SIG-M5 (cell line): Measurements from ENCODE around the gene NPAS3.

Source experiments
- DNase-seq: peaks from one replicate; lab custom pipeline; 2025; lab: John Stamatoyannopoulos, UW

The NPAS3 gene

DNA sequence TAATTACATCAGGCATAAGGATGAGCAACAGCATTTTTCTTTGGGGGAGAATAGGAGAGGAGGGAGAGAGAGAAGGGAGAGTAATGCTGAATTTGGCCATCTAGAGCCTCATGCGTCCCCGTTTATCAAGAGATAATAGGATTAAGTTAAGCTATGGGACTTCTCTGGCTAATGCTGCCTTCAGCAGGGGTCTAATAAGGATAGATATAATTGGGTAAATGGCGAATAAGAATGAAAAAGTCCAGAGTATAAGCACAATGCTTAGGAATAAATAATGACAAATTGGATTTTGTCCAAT lies 542.2 kb downstream of the NPAS3 start:
- no peak for DNase-seq

DNA sequence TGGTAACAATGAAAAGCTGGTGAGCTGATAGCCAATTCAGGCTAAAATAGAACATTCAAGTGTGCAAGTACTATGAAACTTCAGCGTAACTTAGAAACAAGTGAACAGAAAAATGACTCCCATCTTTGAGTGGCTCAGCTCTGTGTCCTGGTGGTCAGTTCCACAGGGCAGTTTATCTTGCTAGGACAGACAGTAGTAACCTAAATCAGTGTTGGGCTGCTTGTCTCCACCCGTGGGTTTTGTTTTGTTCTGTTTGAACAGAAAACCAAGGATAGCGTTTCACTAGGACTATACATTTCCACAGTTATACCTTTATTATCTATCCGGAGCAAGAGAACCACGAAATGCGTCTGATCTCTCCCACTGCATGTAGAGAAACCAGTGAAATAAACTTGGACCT lies 544.4 kb downstream of the NPAS3 start:
- no peak for DNase-seq

DNA sequence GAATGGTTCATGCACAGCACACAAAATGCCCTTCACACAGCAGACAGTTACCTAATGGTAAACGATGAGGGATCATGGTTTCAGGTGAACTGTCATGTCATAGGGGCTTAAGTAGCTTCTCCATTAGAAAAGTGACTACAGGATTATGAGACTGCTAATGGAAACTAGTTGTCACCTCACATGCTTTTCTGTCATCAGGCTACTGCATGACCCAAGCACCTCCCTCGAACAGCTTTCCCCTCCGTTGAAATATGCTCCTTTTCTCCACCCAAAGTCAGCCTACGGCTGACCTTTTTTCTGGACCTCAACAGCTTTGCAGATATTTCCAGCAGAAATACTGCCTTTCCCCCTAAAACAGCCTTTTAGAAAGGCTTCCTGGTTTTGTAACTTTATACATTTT lies 544.9 kb downstream of the NPAS3 start:
- no peak for DNase-seq

DNA sequence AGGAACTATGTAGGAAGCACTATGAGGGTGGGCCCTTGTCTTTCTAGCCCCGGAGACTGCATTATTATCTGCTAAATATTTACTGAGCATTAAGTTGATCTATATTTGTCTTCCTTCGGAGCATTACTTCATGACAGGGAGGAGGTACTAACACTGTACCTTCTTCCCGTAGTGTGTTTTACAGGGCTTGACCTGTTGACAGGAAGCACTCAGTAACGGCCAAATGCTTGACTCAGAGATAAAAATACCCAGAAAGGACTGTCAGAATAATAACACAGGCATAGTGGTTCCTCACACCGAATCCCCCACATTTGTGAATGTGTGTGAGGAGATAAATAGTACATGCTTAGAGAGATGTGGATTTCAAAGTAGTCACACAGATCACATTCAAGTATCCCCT lies 545.6 kb downstream of the NPAS3 start:
- DNase-seq: no peak

DNA sequence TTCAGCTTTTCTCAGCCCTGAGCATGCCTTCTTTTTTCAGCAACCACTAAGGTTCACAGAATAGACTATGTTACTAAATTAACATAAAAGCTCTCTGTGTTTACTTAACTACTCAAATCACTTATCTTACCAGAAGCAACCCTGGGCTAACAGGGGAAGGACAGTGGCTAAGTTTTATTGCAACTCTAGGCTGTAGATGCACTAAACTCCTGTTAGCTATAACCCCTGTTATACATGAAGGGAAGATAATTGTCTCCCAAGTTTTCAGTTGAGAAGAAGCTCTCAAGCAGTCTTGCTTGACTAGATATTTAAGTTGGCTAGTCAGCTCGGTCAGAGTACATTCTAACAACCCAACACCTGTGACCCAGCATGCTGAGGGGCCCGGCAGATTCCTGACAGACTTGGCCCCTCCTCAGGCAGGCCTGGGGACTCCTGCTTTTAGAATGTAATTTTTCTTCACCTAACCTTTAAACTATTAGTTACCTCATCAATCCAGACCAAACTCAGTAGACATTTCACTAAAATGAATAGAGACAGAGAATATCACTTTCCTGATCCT lies 547.7 kb downstream of the NPAS3 start:
- no peak for DNase-seq

DNA sequence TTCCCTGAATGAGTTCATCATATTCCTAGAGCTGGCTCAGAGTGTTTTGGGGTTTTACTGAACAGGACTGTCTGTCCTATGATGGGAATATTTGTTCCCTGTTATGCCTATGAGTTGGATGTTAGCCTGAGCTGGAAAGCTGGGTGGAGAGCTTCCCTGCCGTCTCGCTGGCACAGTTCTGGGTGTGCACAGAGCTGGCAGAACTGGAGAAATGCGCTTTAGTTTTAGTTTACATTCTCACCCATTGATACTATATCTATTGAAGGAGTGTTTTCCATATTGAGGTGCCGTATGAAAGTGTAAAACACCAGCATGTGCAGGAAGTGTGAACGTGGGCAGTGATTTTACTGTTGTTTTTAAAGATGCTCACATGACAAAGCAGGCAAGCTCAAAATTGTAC lies 549.9 kb downstream of the NPAS3 start:
- DNase-seq: no peak

DNA sequence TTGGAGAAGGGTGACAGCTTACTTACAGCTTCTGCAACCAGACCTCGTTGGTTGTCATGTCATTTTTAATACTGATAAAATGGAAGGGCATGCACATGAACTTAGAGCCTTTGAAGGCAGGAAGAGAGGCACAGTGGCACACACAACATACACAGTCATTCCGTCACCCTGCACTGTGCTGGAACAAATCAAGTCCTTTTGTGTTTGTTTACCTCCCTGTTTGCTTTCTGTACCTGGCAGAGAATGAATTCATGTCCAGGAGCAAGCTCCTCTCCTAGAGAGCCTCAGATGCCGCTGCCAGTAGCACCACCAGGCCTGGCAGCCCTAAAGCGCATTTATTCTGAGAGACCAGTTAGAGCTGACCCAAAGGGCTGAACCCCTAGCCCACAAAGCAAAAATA lies 551.9 kb downstream of the NPAS3 start:
- DNase-seq: no peak

DNA sequence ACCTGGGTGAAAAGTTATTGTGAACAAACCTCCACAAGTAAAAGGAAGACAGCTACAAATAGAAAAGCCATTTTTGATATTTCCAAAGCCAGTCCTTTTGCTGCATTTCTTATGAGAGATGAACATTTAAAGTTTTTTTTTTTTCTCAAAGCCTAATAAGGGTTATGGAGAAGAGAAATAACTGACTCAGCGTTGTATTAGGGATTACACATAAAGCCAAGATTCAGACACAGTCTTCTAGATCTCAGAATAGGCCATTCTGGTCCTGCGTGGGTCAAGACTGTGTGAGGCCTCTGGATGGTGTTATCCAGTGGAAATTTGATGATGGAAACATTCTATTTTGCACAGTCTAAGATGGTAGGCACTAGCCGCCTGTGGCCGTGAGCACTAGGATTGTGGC lies 552.4 kb downstream of the NPAS3 start:
- no peak for DNase-seq

DNA sequence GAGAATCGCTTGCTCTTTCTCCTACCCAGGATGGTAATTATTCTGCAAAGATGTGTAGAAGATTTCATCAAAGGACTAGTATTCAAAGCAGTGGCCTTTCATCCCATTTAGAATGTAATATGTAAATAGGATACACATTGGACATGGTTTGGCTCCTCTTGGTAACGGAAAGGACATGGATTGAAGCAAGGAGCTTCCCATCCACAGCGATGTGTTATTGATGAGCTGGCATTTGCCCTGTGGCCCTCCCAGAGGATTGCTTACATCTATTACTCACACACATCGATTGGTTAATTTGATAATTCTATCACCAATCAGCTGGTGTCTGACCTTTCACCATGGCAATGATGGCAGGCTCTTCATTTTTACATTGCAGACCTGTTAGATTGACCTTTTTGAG lies 553.8 kb downstream of the NPAS3 start:
- no peak for DNase-seq

DNA sequence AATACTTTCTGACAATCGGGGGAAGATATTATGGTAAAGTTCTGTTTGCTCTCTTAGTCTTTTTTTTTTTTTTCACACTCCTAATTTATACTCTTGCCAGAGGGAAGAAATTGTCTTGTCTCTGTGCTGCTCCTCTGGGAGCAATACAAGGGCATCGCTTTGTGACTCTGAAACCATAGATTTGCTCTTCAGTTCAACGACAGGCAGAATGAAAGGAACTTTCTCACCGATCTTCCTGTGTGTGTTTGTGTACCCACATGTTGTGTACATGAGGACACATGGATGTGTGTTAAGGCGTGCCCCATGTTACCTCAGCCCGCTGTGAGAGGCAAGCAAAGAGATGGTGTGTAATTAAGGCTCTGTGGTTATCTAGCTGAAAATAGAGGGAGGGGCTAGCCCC lies 554.6 kb downstream of the NPAS3 start:
- no peak for DNase-seq

DNA sequence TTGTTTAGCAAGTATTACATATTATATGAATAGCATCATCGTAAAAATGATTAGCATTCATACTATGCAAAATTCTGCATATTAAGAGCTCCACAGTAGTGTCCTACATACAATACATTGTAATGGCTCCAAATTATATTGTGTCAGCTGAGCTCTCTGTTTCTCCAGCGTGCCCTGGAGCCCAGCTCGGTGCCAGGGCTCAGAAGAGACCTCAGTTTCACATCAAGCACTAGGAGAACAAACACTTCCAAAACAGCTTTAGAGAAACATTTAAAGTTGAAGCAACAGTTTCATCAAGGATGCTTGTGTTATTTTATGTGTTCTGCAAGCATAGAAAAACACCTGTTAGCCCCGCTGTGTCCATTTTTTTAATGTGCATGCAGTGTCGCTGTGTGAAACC lies 555.3 kb downstream of the NPAS3 start:
- DNase-seq: no peak

DNA sequence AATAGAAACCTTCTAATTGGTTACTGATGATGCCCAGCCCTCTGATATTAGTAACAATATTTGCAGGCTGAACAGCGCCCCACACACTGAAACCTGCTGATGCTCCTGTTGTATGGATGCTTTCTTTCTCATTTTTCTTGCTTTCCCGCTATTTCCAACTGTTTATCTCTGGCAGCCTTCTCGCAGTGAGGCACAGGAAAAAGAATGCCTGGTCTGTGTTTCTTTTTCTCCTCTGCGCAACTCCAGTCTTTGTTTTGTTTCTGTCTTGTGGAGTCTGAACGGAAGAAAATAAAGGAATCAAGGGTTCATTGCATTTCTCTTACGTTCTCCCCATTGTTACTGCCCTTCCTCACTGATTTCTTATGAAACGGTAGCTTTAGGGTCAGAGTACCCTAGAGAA lies 561.0 kb downstream of the NPAS3 start:
- DNase-seq: no peak

DNA sequence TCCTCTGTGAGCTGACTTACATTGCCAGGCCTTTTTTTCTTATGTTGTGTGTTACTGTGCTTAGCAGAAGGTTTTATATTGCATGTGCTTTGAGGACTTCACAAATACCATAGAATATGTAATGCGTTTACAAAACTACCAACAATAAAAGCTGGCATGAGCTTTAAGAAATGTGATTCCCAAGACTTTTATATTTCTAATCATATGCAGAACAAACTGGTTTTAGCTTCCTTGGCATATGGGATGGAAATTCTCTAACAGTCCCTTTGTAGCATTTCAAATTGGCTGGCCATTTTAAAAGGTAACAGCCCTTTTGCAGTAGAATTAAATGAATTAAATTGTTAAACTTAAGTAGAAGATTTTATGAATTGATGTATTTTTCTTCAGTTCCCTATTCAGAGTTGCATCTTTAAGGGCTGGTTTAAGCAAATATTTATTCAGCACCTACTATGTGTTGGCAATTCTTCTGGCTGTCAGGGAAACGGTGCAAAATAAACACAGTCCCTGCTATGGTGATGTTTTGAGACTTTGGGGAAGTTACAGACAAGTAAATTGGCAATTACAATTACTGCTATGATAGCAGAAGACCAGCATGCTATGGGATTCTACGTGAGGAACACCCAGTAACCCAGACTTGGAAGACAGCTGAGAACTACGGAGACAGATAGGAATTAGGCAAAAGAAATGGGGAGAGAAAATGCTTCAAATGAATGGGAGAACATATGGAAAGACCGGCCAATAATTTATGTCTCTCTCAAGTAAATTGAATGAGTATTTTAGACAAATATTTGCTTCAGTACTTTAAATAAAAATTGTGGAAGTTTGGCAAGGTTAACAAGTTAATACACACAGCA lies 565.8 kb downstream of the NPAS3 start:
- DNase-seq: no peak

DNA sequence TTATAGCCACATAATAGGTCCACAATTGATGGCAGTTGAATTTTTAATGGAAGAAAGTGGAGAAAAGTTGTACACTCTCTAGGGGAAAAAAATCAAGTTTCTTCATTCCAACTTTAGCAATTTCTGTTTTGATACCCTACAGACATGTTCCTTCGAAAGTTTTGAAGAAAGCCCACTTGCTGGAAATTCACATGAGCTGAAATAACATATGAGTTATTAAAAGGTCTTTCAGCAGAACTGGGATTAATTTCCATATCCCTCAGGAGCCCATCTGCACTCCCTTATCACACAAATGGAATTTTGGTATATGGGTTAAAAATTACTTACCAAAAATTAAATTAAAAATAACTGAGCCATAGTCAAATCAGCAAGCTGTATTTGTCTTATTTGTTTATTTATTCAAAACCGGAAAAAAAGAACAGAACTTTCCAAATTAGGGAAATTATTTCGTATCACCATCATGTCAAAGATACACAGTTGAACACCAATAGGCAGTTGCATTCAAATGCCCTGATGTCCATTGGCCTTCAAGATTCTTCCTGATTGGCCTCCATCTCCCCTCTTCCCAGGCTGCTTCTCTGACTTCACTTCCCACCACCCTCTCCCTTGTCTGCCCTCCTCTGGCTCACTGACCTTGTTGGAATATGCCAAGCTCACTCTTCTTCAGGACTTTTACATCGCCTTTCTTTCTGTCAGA lies 566.7 kb downstream of the NPAS3 start:
- DNase-seq: no peak

DNA sequence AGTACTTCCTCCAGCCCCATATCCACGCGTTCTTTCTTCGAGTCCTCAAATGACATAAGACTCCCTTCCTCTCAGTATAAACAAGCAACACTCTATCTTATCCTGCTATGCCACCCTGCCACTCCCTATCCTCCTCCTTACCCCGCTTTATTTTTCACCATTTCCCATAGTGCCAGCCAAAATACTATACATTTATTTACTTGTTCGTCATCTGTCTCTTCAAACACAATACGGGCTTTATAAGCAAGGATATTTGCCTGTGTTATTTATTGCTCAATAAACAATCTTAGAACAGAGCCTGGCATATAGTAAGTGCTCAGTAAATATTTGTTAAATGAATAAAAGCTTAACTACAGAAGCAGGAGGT lies 567.3 kb downstream of the NPAS3 start:
- no peak for DNase-seq

DNA sequence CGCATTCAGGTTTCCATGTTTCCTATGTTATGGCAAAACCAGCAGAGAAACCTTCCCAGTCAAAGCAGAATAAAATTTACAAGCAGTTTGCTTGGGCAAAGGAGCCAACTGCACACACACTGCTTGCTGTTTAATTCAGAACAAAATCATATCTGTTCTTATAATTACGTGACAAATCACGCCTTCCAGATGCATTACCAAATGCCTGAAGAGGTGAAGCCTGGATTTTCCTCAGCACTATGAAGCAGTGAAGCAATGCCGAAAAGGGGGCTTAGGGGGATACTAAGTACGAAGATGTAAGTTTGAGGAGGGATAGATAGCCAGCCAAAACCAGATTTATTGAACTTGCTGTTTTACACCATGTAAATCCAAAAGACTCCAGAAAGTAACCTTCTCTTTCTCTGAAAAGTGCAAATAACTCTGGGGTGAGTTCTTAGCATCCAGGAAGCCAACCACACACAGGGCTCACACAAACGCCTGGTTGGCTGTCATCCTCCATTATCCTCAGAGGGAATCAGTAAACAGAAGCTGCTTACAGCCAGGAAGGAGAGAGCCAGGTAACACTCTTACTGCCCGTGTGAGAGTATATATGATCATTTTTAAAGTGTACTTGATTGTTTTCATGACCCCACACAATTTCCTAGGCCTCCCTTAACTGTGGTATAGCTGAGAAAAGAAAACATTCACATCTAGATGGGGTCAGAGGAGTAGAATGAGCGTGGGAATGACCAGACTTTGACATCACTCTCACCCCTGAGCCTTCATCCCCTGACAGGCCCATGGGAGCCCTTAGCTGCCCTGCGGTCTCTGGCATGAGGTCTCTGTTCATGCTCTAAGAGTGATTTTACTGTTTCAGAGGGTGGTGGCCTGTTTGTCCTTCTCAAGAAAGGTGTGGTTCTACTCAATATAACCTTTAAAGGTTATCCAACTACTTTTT lies 569.7 kb downstream of the NPAS3 start:
- no peak for DNase-seq

DNA sequence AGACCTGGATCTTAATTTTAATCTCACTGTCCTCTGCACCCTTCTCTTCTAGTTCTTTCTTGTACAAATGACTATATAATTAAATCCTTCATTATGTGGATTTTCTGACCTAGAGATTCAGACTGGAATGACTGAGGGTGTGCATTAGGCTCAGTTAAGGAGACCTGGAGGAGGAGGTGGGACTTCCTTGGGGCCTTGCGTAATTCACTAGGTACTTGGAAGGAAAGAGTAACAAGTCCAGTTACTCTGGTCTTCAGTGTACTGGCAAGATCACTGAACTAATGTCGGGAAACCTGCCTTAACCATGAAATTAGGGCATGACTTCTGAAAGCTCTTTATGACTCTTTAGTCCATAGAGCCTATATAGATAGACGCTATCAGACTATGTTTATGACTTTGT lies 570.8 kb downstream of the NPAS3 start:
- no peak for DNase-seq

DNA sequence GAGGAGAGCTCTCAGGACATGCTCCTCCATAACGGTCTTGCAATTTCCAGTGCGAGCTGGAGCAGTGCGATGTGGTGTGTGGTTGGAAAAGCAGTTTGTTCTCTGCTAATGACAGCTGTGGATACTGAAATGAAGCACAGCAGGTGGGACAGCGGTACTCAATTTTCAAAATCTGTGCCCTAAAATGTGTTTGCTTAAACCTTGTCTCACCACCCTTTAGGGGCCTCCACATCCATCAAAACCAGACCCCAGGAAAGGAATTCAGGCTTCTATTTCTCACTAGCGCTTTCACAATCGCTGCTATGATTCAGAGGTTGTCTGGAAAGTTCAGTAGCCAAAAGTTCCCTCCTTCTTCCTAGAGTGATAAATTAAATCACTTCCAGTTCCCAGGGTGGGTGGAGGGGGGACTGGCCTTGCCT lies 571.4 kb downstream of the NPAS3 start:
- no peak for DNase-seq

DNA sequence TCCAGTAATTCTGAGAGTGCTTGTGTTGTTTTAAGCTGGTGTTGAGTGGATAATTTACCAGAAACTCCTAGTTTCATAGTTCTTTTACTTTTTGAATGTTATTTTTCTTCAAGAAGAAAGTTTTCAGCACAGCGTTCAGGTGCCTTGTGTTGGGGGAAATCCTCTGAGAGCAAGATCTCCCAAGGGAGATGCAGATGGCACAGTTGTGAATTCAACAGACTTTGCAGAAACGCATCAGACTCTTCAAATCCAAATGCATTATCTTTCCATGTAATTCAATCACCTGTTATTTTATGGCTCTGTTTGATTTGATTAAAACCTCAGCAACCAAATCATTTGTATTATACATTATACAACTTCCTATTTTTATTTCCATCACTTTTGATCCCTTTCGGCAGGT lies 572.3 kb downstream of the NPAS3 start:
- DNase-seq: no peak

DNA sequence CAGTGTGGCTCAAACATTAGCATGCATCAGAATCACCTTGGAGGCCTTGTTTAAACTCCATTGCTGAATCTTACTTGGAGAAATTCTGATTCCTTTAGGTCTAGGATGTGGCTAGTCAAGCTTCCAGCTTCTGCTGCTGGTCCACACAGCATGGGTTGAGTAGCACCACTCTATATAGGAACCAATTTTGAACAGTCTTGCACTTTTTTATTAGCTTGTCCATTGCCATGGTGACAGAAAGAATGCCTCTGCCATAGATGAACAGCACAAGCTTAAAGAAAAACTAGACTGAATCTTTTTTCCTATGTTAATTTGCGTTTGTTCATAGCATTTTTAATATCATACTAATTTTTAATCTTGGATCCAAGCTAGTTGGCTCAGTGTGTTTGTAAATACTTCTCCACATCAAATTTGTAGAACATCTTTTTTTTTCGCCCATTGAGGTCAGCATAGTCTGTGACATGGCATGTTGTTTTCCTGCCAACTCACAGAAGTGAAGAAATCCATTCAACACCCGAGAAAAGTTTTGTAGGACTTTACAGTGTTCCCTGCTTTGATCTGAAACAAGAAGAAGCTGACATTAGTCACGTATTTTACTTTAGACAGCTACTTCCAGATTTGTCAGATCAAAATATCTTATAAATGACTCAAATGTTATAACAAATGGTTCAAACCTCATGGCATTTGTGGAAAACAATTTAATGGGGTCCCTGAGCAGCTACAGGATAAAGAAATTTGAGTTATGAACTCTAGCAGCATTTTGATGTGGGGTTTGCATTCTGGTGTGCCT lies 573.4 kb downstream of the NPAS3 start:
- no peak for DNase-seq

DNA sequence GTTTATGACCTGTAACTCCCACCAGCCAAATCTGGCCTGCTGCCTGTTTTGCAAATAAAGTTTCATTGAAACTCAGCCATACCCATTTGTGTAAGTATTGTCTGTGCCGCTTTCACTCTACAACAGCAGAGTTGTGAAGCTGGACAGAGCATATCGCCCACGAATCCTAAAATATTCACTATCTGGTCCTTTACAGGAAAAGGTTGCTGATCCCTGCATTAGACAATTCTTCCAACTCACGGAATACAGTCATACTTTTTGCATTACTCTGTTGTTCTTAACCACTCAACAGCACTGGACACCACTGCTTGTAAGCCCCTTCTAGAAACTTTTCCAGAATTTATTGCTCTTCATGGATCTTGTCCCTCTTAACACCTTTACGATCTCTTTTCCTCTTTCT lies 576.8 kb downstream of the NPAS3 start:
- no peak for DNase-seq

DNA sequence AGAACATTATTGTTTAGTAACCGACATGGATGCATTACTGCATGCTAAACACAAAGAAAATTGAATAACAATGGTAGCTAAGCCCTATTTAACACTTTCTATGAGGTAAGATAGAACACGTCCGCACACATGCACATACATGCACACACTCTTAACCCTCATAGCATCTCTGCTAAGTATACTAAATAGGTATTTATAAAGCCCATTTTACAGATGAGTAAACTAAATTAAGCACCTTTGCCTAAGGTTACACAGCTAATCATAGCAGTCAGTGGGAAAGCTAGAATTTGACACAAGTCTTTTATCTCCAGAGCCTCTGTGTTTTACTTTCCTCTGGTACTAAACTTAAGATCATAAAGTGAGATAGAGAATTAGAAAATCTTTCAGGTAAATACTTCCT lies 577.2 kb downstream of the NPAS3 start:
- no peak for DNase-seq
